HFFc6 (cell line): Measurements from ENCODE around the gene ADD3. TPM values are rescaled to one million over a fixed set of nuclear protein-coding genes. Genes with fewer than 3 reads are reported as not detected.

Experiments used
- DNase-seq: peaks from one replicate; pipeline ENCODE4 v3.0.0-alpha.2; 2018
- H3K27ac Mint-ChIP-seq: 2 replicates; pipeline ENCODE4 v1.8.0; 2020; ENCODE audit warnings: mild to moderate bottlenecking, mixed read lengths
- H3K27me3 Mint-ChIP-seq: 2 replicates; pipeline ENCODE4 v1.8.0; 2021; ENCODE audit warnings: mild to moderate bottlenecking, moderate library complexity, mixed read lengths; ENCODE audit not compliant: insufficient read depth
- H3K36me3 Mint-ChIP-seq: 2 replicates; pipeline ENCODE4 v1.8.0; 2021; ENCODE audit warnings: low read depth, mixed read lengths
- H3K4me1 Mint-ChIP-seq: 2 replicates; pipeline ENCODE4 v1.8.0; 2020; ENCODE audit warnings: low read depth, mixed read lengths
- H3K4me3 Mint-ChIP-seq: 2 replicates; pipeline ENCODE4 v1.8.0; 2020; ENCODE audit warnings: mild to moderate bottlenecking, moderate library complexity, mixed read lengths
- H3K9me3 Mint-ChIP-seq: 2 replicates; pipeline ENCODE4 v1.8.0; 2020; ENCODE audit warnings: mild to moderate bottlenecking, mixed read lengths
- total RNA-seq, 6 experiments: library from RNA; stranded (reverse); fragmentation: NEBNext Ultra II Directional; extraction: Animal tissue kit (Norgen Biotek cat#: 25700); gene quantifications; 2 replicates in 1 of 6; 3 replicates in 5 of 6; pipeline ENCODE4 v1.2.3, GENCODE V29; 2021
- TF ChIP-seq, protein P1 (sequence below): fragments of 200-600 bp; sonication (generic); IDR thresholded peaks from 2 replicates; pipeline ENCODE4 v1.5.0; 2021; ENCODE audit warnings: antibody characterized with exemption, mild to moderate bottlenecking

ADD3 gene
- total RNA-seq, 6 experiments from 2014 or later: 46.4 to 57.4 (median 51.5) TPM

DNA sequence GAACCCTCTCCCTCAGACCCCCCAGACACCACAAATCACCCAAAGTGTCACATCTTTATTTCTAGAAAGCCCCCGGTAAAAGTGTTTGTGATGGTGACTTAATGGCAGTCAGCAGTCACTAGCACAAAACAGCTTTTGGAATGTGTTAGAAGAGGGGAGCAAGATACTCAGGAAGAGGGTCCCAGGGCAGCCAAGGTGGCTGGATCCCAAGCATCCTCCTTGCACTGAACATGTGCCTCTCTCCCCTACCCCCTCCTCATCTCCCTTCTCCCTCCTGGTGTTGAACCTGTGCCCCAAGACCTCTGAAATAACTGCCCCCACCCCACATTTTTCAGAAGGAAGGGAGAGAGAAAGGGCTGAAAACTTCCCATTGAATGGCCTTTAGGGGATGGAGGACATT, 161.8 kb downstream of the ADD3 start:
- no peaks in the 10 kb centered on the region for H3K36me3 Mint-ChIP-seq
- H3K27ac Mint-ChIP-seq: no peak overlapping the region
- no peak overlapping the region for H3K4me3 Mint-ChIP-seq
- peaks cover 6% of the 10 kb centered on the region for H3K4me1 Mint-ChIP-seq
- H3K27me3 Mint-ChIP-seq: peaks cover 48% of the 10 kb centered on the region
- H3K9me3 Mint-ChIP-seq: no peaks in the 10 kb centered on the region
- DNase-seq: no peak
- TF ChIP-seq, protein P1, sequence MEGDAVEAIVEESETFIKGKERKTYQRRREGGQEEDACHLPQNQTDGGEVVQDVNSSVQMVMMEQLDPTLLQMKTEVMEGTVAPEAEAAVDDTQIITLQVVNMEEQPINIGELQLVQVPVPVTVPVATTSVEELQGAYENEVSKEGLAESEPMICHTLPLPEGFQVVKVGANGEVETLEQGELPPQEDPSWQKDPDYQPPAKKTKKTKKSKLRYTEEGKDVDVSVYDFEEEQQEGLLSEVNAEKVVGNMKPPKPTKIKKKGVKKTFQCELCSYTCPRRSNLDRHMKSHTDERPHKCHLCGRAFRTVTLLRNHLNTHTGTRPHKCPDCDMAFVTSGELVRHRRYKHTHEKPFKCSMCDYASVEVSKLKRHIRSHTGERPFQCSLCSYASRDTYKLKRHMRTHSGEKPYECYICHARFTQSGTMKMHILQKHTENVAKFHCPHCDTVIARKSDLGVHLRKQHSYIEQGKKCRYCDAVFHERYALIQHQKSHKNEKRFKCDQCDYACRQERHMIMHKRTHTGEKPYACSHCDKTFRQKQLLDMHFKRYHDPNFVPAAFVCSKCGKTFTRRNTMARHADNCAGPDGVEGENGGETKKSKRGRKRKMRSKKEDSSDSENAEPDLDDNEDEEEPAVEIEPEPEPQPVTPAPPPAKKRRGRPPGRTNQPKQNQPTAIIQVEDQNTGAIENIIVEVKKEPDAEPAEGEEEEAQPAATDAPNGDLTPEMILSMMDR: no peak

DNA sequence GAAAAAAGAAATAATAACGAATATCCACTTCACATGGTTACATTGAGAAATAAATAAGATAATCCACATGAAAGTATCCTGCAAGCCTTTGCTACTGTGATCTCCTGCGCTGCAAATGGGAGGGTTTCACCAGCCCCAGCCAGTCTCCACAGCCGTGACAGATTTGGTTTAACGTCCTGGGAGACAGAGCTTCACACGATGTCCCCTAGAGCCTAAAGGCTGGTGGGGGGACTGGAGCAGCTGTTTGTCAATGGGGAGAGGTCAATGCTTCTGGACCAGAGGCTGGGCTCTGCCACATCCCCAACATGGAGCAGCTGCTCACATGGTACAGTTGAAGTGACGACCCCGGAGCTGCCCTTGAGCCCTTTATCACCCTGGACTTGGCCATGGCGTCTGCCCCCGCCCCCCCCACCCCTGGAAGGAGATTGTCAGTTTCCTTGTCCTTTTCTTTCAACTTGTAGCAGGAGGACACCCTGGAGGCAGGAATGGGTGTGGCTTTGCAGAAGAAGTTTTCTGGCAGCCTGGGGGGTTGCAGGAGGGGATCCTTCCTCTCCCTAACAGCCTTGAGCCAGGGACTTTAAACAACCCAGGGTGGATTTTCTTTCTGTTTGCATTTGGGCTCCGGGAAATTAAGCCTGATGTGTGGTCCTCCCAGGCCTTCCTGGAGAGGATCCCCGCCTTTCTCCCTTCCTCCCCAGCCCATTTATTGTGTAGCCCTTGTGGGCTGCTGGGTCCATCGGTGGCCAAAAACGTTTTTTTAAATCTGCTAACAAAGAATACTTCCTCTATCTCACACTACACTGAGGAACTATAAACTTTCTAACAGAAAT, 162.6 kb downstream of the ADD3 start:
- Mint-ChIP-seq H3K27me3 (peaks cover 51% of the 10 kb centered on the region), H3K36me3 (no peaks in the 10 kb centered on the region), H3K9me3 (no peaks in the 10 kb centered on the region), H3K4me1 (peaks cover 6% of the 10 kb centered on the region), H3K27ac (no peak overlapping the region), H3K4me3 (no peak overlapping the region)
- no peak for DNase-seq
- TF ChIP-seq, protein P1: 0 out of 2 replicates have a peak, but pooled peaks have one; percentile 15

- Mint-ChIP-seq H3K4me3 (no peak overlapping the region), H3K36me3 (no peaks in the 10 kb centered on the region), H3K27me3 (peaks cover 46% of the 10 kb centered on the region), H3K9me3 (no peaks in the 10 kb centered on the region), H3K27ac (no peak overlapping the region), H3K4me1 (peaks cover 6% of the 10 kb centered on the region)
- TF ChIP-seq, protein P1: no peak
- no peak for DNase-seq
Observed at GRCh38 chr10:110171032-110171431, 163.2 kb downstream of the ADD3 start.

DNA sequence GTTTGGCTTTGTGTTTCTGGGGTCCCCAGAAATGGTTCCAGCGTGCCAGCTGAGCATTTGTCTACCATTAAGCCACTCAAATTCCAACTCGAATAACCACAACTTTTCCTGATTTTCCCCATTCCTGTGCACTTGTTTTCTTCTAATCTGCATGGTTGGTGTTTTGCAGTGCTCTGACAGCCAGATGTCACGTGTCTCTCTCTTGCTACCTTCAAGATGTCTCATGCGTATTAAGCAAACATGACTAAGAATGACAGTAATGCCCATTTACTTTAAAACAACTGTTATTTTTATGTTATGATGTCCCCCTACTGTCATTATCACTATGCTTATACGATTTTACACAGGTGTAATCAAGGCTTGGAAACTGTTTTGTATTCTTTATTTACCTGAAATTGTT, 164.4 kb downstream of the ADD3 start:
- Mint-ChIP-seq H3K27me3 (peaks cover 44% of the 10 kb centered on the region), H3K4me3 (no peak overlapping the region), H3K36me3 (no peaks in the 10 kb centered on the region), H3K27ac (no peak overlapping the region), H3K9me3 (no peaks in the 10 kb centered on the region), H3K4me1 (peaks cover 6% of the 10 kb centered on the region)
- DNase-seq: no peak
- TF ChIP-seq, protein P1: no peak

GRCh38 chr10:110174201-110174600, 166.4 kb downstream of the ADD3 start:
- peaks cover 34% of the 10 kb centered on the region for H3K27me3 Mint-ChIP-seq
- H3K36me3 Mint-ChIP-seq: no peaks in the 10 kb centered on the region
- H3K4me1 Mint-ChIP-seq: peaks cover 6% of the 10 kb centered on the region

More at GRCh38 chr10:110174201-110174600, 166.4 kb downstream of the ADD3 start:
- DNase-seq: no peak
- Mint-ChIP-seq H3K9me3 (no peaks in the 10 kb centered on the region), H3K4me3 (no peak overlapping the region), H3K27ac (no peak overlapping the region)
- TF ChIP-seq, protein P1: no peak
